Retinal pigment epithelial cell (primary cell): Measurements from ENCODE around the gene SHISA7.

Experiments used
- DNase-seq: peaks from one replicate; pipeline ENCODE4 v3.0.0-alpha.2; 2010; ENCODE audit warnings: low read depth
- H3K4me3 ChIP-seq: 2 replicates; pipeline ENCODE4 v1.5.1; 2011; ENCODE audit warnings: mild to moderate bottlenecking, low read length, control low read depth, moderate library complexity
- CTCF ChIP-seq: conservative IDR thresholded peaks from 2 replicates; pipeline ENCODE4 v1.5.1; 2011; ENCODE audit warnings: low read depth, low read length, control low read depth, inconsistent platforms

SHISA7 gene

DNA sequence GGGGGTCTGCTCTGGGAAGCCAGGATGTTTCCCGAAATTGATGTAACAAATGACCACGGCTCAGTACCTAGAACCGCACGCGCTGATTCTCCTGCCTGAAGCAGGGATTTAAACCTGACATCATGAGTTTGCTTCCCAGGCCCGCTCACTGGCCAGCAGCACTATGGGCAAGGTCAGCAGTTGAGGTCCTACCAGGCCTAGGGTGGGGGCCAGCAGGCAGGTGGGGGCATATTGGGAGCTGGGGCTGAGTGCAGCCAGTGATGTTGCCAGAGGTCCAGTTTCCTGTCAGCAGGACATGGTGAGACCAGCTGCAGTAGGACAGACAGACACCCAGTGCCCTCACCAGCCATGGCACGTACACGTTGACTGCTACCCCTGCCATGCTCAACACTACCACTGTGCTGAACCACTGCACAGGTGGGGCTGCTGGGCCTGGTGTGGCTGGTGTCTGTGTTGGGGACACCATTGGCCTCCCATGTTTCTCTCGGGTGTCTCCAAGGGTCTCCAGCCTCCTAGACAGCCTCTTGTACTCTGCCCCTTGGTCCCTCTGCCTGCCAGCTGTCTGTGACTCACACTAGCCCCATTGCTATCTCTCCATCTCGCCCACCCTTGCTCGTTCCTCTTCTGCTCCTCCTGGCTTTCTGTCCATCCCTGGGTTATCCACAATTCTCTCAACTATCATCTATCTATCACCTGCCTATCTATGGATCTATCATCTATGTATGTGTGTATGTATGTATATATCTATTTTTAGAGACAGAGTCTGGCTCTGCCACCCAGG lies 22.6 kb upstream of the SHISA7 start:
- no peak overlapping the region for H3K4me3 ChIP-seq
- no peak for DNase-seq
- no peak for TF ChIP-seq CTCF

DNA sequence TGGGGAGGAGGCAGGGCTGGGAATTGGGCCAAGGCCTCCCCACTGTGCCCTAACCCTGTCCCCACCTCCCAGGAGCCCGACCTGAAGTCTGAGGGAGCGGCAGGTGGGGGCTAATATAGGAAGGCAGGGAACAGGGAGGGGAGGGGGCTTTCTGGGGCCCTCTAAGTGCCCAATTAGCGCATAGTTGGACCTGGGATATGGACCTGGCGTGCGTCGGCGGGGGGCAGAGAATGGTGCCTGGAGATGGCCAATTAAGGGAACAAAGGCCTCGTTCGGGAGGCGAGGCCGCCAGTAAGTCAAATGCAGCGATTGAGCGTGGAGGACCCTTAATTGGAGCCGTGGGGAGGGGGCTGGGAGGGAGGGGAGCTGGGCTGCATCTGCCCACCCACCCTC lies 21.6 kb upstream of the SHISA7 start, which contains the start of gene C19orf85:
TSS of gene C19orf85 (minus strand) at position 90 of the 393 bp plus-strand sequence. CDS start 197 bp downstream, outside the sequence.
- no peak within 1 kb of the TSS for H3K4me3 ChIP-seq
- no peak for TF ChIP-seq CTCF
- no peak for DNase-seq

- DNase-seq = no peak
- H3K4me3 ChIP-seq = no peak overlapping the region
- no peak for TF ChIP-seq CTCF
Measured at GRCh38 chr19:55464039-55464661, 21.1 kb upstream of the SHISA7 start.

DNA sequence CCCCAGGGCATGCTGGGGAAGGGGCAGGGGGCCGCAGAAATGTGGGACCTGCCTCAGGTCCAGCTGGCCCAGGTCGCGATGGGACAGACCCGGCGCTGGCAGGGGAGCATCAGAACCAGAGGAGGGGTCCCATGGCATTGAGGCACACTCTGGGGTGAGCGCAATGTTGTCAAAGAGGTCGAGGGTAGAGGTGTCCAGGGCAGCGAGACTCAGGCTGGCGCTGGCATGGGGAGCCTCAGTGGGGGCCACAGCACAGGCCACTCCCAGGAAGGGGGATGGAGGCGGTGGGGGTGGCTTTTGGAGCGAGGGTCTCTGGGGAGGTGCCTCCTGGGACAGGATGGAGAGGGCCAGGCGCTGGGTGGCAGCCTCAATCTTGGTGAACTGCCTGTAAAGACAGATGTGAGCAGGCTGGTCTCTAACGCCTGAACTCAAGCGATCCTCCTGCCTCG lies 20.5 kb upstream of the SHISA7 start:
- H3K4me3 ChIP-seq = no peak overlapping the region
- DNase-seq = no peak
- TF ChIP-seq CTCF = no peak

- H3K4me3 ChIP-seq = no peak overlapping the region
- no peak for DNase-seq
- no peak for TF ChIP-seq CTCF
Measured at GRCh38 chr19:55462722-55463121, 19.6 kb upstream of the SHISA7 start.

- H3K4me3 ChIP-seq = peak overlapping the region; percentile 65
- TF ChIP-seq CTCF = no peak
- no peak for DNase-seq
Measured at GRCh38 chr19:55461974-55462626, 19.0 kb upstream of the SHISA7 start.
